ENCODE results near the gene CLEC9A. TPM values are rescaled to one million over a fixed set of nuclear protein-coding genes. Genes with fewer than 3 reads are reported as not detected.

Gene CLEC9A
- total and polyA plus RNA-seq, 2 of the 8 experiments (the other 6 are each of a cell fraction or from before 2014, with no cell fraction given) = not detected

DNA sequence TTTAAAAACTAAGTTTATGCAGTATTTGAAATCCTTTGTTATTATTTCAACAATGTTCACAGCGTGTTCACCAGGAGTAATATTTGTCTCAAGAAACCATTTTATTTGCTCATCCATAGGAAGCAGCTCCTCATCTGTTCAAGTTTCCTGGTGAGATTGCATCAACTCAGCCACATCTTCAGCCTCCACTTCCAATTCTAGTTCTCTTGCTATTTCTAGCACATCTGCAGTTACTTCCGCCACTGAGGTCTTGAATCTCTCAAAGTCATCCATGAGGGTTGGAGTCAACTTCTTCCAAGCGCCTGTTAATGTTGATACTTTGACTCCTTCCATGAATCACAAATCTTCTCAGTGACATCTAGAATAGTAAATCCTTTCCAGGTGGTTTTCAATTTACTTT is 18.0 kb downstream of the CLEC9A start:
- DNase-seq (ENCODE audit: low read depth in 1 of 2, low spot score in 2 of 2) (no peak), FAIRE-seq (no peak)
- Histone ChIP-seq H3K18ac (ENCODE audit: extremely low read depth, low read length) (no peak overlapping the region), H3K56ac (replicated peaks; ENCODE audit: insufficient read length, low read depth, low read length) (no peak overlapping the region), H3K27me3 (replicated peaks in 1 of 4; ENCODE audit: control insufficient read depth in 3 of 4, extremely low read depth in 1 of 4, insufficient read depth in 3 of 4, low read length in 3 of 4) (no peaks in the 10 kb centered on the region), H2BK20ac (ENCODE audit: low read length) (no peak overlapping the region), H3K79me2 (ENCODE audit: control insufficient read depth in 1 of 2, insufficient read depth in 2 of 2, low read length in 2 of 2) (no peaks in the 10 kb centered on the region), H3K79me1 (ENCODE audit: low read depth, low read length) (no peaks in the 10 kb centered on the region), H3K36me3 (ENCODE audit: control insufficient read depth in 2 of 4, insufficient read depth in 4 of 4, low read length in 3 of 4) (no peaks in the 10 kb centered on the region), H4K5ac (ENCODE audit: insufficient read length, low read depth, low read length) (no peak overlapping the region), H2BK15ac (ENCODE audit: low read length) (no peak overlapping the region), H4K91ac (replicated peaks; ENCODE audit: insufficient read length, low read length) (no peak overlapping the region), H3K4ac (replicated peaks; ENCODE audit: insufficient read length, low read depth, low read length) (no peak overlapping the region), H4K8ac (ENCODE audit: extremely low read depth, insufficient read depth, low read length) (no peak overlapping the region), H2BK120ac (replicated peaks; ENCODE audit: low read depth, low read length) (no peak overlapping the region), H3K23me2 (ENCODE audit: low read depth, low read length) (no peaks in the 10 kb centered on the region), H3K27ac (ENCODE audit: low read depth, low read length) (no peak overlapping the region), H3K9me3 (ENCODE audit: insufficient read depth in 2 of 2, low read depth in 1 of 2, low read length in 1 of 2) (no peaks in the 10 kb centered on the region), H2AFZ (ENCODE audit: low read length) (no peak overlapping the region), H3K9ac (replicated peaks in 1 of 4; ENCODE audit: extremely low read depth in 1 of 4, low read depth in 3 of 4, low read length in 3 of 4) (no peak overlapping the region), H2AK5ac (ENCODE audit: low read depth, low read length) (no peak overlapping the region), H2BK12ac (ENCODE audit: low read depth, low read length) (no peak overlapping the region), H3K4me1 (replicated peaks in 1 of 4; ENCODE audit: control insufficient read depth in 3 of 4, insufficient read depth in 4 of 4, low read length in 3 of 4) (no peaks in the 10 kb centered on the region), H3K23ac (ENCODE audit: insufficient read length) (no peak overlapping the region), H4K20me1 (replicated peaks in 1 of 2; ENCODE audit: control insufficient read depth in 1 of 2, insufficient read depth in 2 of 2, low read length in 2 of 2) (no peaks in the 10 kb centered on the region), H3K4me2 (ENCODE audit: insufficient read depth in 1 of 2, low read depth in 2 of 2, low read length in 2 of 2) (no peak overlapping the region), H2BK5ac (ENCODE audit: low read depth, low read length) (no peak overlapping the region), H3K14ac (ENCODE audit: insufficient read length) (no peak overlapping the region), H3K4me3 (ENCODE audit: extremely low read depth in 1 of 4, insufficient read depth in 2 of 4, low read depth in 3 of 4, low read length in 4 of 4) (no peak overlapping the region)
- ChIA-PET CTCF (ENCODE audit: partially characterized antibody) (interaction anchor here (0.9 to 1.2 kb wide), 2 partner anchors 92 to 108 kb away, joined by 3 read pairs; no protein-coding TSS in a partner anchor), POLR2A (ENCODE audit: partially characterized antibody) (no interaction called here)
- WGBS, 2 experiments (ENCODE audit: extremely low coverage in 1 of 2, insufficient coverage in 1 of 2, insufficient read length in 1 of 2, insufficient replicate concordance in 2 of 2, low coverage in 1 of 2, low lambda C conversion rate in 2 of 2, missing lambda C conversion rate in 1 of 2) = 56% methylated on average over 3 of the region's 3 CpGs; no CpG with 5 or more reads in 1 of the 2 experiments
- TF ChIP-seq TAF7 (optimal IDR thresholded peaks at IDR 0.05; ENCODE audit: borderline replicate concordance, low read depth, low read length) (no peak), RXRA (IDR thresholded peaks at IDR 0.05; ENCODE audit: insufficient read depth, low read depth, low read length) (no peak), NRF1 (IDR thresholded peaks at IDR 0.05; ENCODE audit: low read depth, low read length) (no peak), KDM4A (IDR thresholded peaks at IDR 0.05; ENCODE audit: low read depth, low read length, severe bottlenecking) (no peak), EGR1 (IDR thresholded peaks at IDR 0.05; ENCODE audit: borderline replicate concordance, low read depth, low read length) (no peak)
